Measurements from ENCODE around the gene EFHD1. TPM values are rescaled to one million over a fixed set of nuclear protein-coding genes. Genes with fewer than 3 reads are reported as not detected.

Gene EFHD1
- total and polyA plus RNA-seq, 2 of the 13 experiments (the other 11 are each of a cell fraction or from before 2014, with no cell fraction given) = 0.09 TPM; not detected in 1

- TF ChIP-seq ZNF367 (CRISPR knock-in tag; IDR thresholded peaks at IDR 0.05; ENCODE audit: borderline replicate concordance) (no peak), BRF2 (CRISPR knock-in tag; IDR thresholded peaks at IDR 0.05) (no peak), ZNF547 (CRISPR knock-in tag; IDR thresholded peaks at IDR 0.05) (0 out of 2 replicates have a peak, but pooled peaks have one; percentile 87), FOXJ3 (CRISPR knock-in tag; IDR thresholded peaks at IDR 0.05; ENCODE audit: borderline replicate concordance) (no peak), FOXA3 (CRISPR knock-in tag; IDR thresholded peaks at IDR 0.05) (no peak), ZXDC (CRISPR knock-in tag; IDR thresholded peaks at IDR 0.05) (no peak), ZNF143 (CRISPR knock-in tag; IDR thresholded peaks at IDR 0.05) (no peak), ESRRA (CRISPR knock-in tag; IDR thresholded peaks at IDR 0.05; ENCODE audit: low read depth) (no peak), BCL6 (CRISPR knock-in tag; IDR thresholded peaks at IDR 0.05) (no peak), NFATC3 (CRISPR knock-in tag; IDR thresholded peaks at IDR 0.05) (peak; percentile 96; the same call in 1 of the 2 replicates), ATF6 (CRISPR knock-in tag; conservative IDR thresholded peaks at IDR 0.05) (no peak), ZNF3 (CRISPR knock-in tag; IDR thresholded peaks at IDR 0.05) (no peak), ZNF839 (CRISPR knock-in tag; IDR thresholded peaks at IDR 0.05; ENCODE audit: borderline replicate concordance) (peak; percentile 14; the same call in 1 of the 2 replicates), ZBTB40 (IDR thresholded peaks at IDR 0.05) (no peak), ZBTB40 (CRISPR knock-in tag; IDR thresholded peaks at IDR 0.05) (no peak), ZNF782 (CRISPR knock-in tag; IDR thresholded peaks at IDR 0.05; ENCODE audit: borderline replicate concordance) (no peak; the same call in 1 of the 2 replicates)
Measured at GRCh38 chr2:232697807-232698110, 64.4 kb downstream of the EFHD1 start (continued).

Data from HepG2 (cell line).